ENCODE measurements around the gene TMEM61.

TMEM61 gene

GRCh38 chr1:55041613-55042012, 61.2 kb downstream of the TMEM61 start:
- no peak for DNase-seq
